Stimulated activated CD8-positive, alpha-beta memory T cell treated with anti-CD3 and anti-CD28 coated beads, Interleukin-15, amount 100 ng/mL, for 4 hours (primary cell): Measurements from ENCODE around the gene CA10.

Source experiments
- DNase-seq, 2 donors: peaks; one replicate each; pipeline ENCODE4 v3.0.0-alpha.2; 2020; ENCODE audit warnings: low read depth in 2 of 2

CA10 gene

GRCh38 chr17:51951741-51952140 lies 206.8 kb downstream of the CA10 start:
- DNase-seq, result no peak

GRCh38 chr17:51948128-51948527 lies 210.4 kb downstream of the CA10 start:
- DNase-seq, result no peak

GRCh38 chr17:51947160-51947735 lies 211.3 kb downstream of the CA10 start:
- no peak for DNase-seq

- DNase-seq, result no peak
These were observed 212.2 kb downstream of the CA10 start for GRCh38 chr17:51946311-51946710.

- no peak for DNase-seq
These were observed 217.2 kb downstream of the CA10 start for GRCh38 chr17:51941272-51941671.

- DNase-seq, result no peak
These were observed 221.2 kb downstream of the CA10 start for GRCh38 chr17:51937264-51937663.

- no peak for DNase-seq
These were observed 223.0 kb downstream of the CA10 start for GRCh38 chr17:51935477-51935876.

GRCh38 chr17:51933647-51934046 lies 224.9 kb downstream of the CA10 start:
- no peak for DNase-seq

- DNase-seq, result no peak
These were observed 232.1 kb downstream of the CA10 start for GRCh38 chr17:51926448-51926847.

- DNase-seq, result no peak
These were observed 237.0 kb downstream of the CA10 start for GRCh38 chr17:51921500-51921899.

- DNase-seq, result no peak
These were observed 243.9 kb downstream of the CA10 start for GRCh38 chr17:51914577-51914976.

- no peak for DNase-seq
These were observed 244.9 kb downstream of the CA10 start for GRCh38 chr17:51913491-51914205.

- no peak for DNase-seq
These were observed 245.6 kb downstream of the CA10 start for GRCh38 chr17:51912939-51913338.

- no peak for DNase-seq
These were observed 247.3 kb downstream of the CA10 start for GRCh38 chr17:51911237-51911636.

GRCh38 chr17:51909971-51910370 lies 248.5 kb downstream of the CA10 start:
- no peak for DNase-seq

GRCh38 chr17:51908841-51909537 lies 249.5 kb downstream of the CA10 start:
- DNase-seq, result no peak

GRCh38 chr17:51907041-51907440 lies 251.5 kb downstream of the CA10 start:
- DNase-seq, result no peak

- no peak for DNase-seq
These were observed 254.1 kb downstream of the CA10 start for GRCh38 chr17:51904379-51904778.

GRCh38 chr17:51901242-51901641 lies 257.3 kb downstream of the CA10 start:
- DNase-seq, result no peak

GRCh38 chr17:51891936-51892335 lies 266.6 kb downstream of the CA10 start:
- no peak for DNase-seq

GRCh38 chr17:51890710-51891109 lies 267.8 kb downstream of the CA10 start:
- DNase-seq, result no peak

GRCh38 chr17:51888816-51889215 lies 269.7 kb downstream of the CA10 start:
- no peak for DNase-seq

- no peak for DNase-seq
These were observed 281.5 kb downstream of the CA10 start for GRCh38 chr17:51876986-51877385.
